ENCODE data around the gene ZNF443.
"Not testable (repeated sequence)": the region's sequence is repeated elsewhere in the genome, so short reads cannot be mapped to it uniquely, and the experiment has no call there.

The ZNF443 gene

GRCh38 chr19:12425888-12426274 lies 14.9 kb downstream of the ZNF443 start:
- Histone ChIP-seq H3K4me3 (no peak overlapping the region), H3K9ac (no peak overlapping the region), H3K27ac (peak overlapping the region in 1 of 11 experiments; percentile 42; a peak in 2 of 22 replicates), H3K4me2 (no peak overlapping the region; a peak in 1 of 22 replicates), H3K36me3 (peaks cover 52 to 91% (median 78%) of the 10 kb centered on the region in 11 experiments), H3K4me1 (peaks cover 0 to 5% (median 0%) of the 10 kb centered on the region in 10 experiments; a peak in 1 of 20 replicates), H3K9me3 (replicated peaks in 1 of 11) (peaks cover 94 to 99% (median 97%) of the 10 kb centered on the region in 11 experiments), H3K27me3 (no peaks in the 10 kb centered on the region), H4K20me1 (no peaks in the 10 kb centered on the region)
- no peak for TF ChIP-seq Cebpa-rat (IDR thresholded peaks at IDR 0.05)

- Histone ChIP-seq H3K4me3 (no peak overlapping the region), H3K9me3 (replicated peaks in 1 of 11) (peaks cover 94 to 99% (median 97%) of the 10 kb centered on the region in 11 experiments), H3K4me2 (no peak overlapping the region; a peak in 1 of 22 replicates), H4K20me1 (no peaks in the 10 kb centered on the region), H3K27ac (peak overlapping the region in 1 of 11 experiments; percentile 42; a peak in 2 of 22 replicates), H3K4me1 (peaks cover 0 to 5% (median 0%) of the 10 kb centered on the region in 10 experiments; a peak in 1 of 20 replicates), H3K27me3 (no peaks in the 10 kb centered on the region), H3K9ac (no peak overlapping the region), H3K36me3 (peaks cover 47 to 91% (median 78%) of the 10 kb centered on the region in 11 experiments)
- no peak for TF ChIP-seq Cebpa-rat (IDR thresholded peaks at IDR 0.05)
These were observed 15.5 kb downstream of the ZNF443 start for GRCh38 chr19:12425236-12425887.

DNA sequence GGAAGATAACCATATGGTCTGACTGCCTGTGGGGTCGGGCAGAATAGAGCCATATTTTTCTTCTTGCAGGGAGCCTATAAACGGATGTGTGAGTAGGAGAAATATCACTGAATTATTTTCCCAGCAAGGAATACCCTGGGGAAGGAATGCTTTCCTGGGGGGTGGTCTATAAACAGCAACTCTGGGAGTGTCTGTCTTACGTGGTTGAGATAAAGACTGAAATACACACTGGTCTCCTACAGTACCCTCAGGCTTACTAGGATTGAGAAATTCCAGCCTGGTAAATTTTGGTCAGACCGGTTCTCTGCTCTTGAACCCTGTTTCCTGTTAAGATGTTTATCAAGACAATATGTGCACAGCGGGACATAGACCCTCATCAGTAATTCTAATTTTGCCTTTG lies 23.5 kb downstream of the ZNF443 start:
- H3K4me3 ChIP-seq, H3K27ac ChIP-seq, H3K4me1 ChIP-seq, H3K9ac ChIP-seq, H4K20me1 ChIP-seq, H3K27me3 ChIP-seq, H3K4me2 ChIP-seq: not testable (repeated sequence)
- peaks cover 40 to 76% (median 56%) of the 10 kb centered on the region in 11 experiments for H3K36me3 ChIP-seq
- peaks cover 84 to 100% (median 96%) of the 10 kb centered on the region in 11 experiments for H3K9me3 ChIP-seq (replicated peaks in 1 of 11)

- TF ChIP-seq Cebpa-rat (IDR thresholded peaks at IDR 0.05): no peak
- Histone ChIP-seq H3K4me2 (peak overlapping the region in 4 of 11 experiments; percentile 12 to 48 (median 23); a peak in 5 of 22 replicates), H3K4me3 (no peak overlapping the region), H3K9me3 (replicated peaks in 1 of 11) (peaks cover 58 to 93% (median 77%) of the 10 kb centered on the region in 11 experiments), H3K4me1 (peaks cover 0 to 8% (median 0%) of the 10 kb centered on the region in 10 experiments; a peak in 6 of 20 replicates), H3K9ac (no peak overlapping the region), H3K36me3 (peaks cover 2 to 24% (median 11%) of the 10 kb centered on the region in 11 experiments; a peak in 13 of 22 replicates), H3K27me3 (no peaks in the 10 kb centered on the region), H4K20me1 (no peaks in the 10 kb centered on the region), H3K27ac (no peak overlapping the region)
These were observed 28.9 kb downstream of the ZNF443 start for GRCh38 chr19:12411893-12412292.

GRCh38 chr19:12400633-12401502 lies 40.0 kb downstream of the ZNF443 start, which contains the start of gene ZNF799:
TSS of gene ZNF799 (minus strand) at chr19:12401271. CDS start at chr19:12401070, 201 bp downstream.
- Histone ChIP-seq H3K9me3 (replicated peaks in 1 of 11) (peaks cover 37 to 55% (median 49%) of the 10 kb centered on the region in 11 experiments), H4K20me1 (peaks cover 0 to 12% (median 0%) of the 10 kb centered on the region in 11 experiments; a peak in 4 of 22 replicates), H3K9ac (peak within 1 kb of the TSS; percentile 66 to 83 (median 79)), H3K36me3 (peaks cover 0 to 8% (median 0%) of the 10 kb centered on the region in 11 experiments; a peak in 5 of 22 replicates), H3K4me3 (peak within 1 kb of the TSS; percentile 72 to 86 (median 82)), H3K27me3 (no peaks in the 10 kb centered on the region), H3K4me1 (peaks cover 8 to 17% (median 12%) of the 10 kb centered on the region in 10 experiments), H3K27ac (peak within 1 kb of the TSS; percentile 46 to 81 (median 75)), H3K4me2 (peak within 1 kb of the TSS; percentile 77 to 99 (median 93))
- TF ChIP-seq Cebpa-rat (IDR thresholded peaks at IDR 0.05): 0 out of 22 replicates have a peak, but pooled peaks of 1 of the 11 experiments have one; percentile 8

DNA sequence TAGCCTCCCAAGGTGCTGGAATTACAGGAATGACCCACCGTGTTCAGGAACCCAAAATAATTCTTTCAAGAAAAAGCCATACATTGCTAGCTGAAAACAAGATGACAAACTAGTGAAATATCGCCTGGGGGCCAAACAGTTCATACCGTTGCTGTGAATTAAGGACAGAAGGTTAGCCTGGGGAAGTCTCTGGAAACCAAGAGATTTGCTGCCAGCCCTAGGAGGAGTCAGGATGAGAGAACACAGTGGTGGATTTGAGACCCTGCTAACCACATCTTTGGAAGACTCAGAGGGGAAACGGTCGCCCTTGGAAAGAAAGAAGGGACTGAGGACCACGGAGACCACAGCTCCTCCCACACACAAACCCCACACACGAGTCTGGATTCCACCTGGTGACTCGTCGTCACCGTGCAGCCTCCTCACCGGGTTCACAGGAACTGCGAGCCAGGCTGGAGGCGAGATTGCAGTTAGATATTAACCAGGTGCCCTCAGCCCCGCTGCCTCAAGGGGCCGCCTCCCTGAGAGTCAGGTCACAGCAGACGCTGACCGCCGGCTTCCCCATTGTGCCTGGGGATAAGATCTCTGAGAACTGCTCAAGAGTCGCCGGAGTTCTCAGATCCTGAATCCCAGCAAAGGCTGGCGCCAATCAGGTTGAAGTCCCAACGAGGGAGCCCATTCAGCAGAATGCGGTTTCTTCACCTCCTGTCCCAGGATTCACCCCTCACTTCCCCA lies 40.8 kb downstream of the ZNF443 start:
- Histone ChIP-seq H3K4me3 (peak overlapping the region; percentile 72 to 86 (median 82)), H3K36me3 (peaks cover 0 to 15% (median 0%) of the 10 kb centered on the region in 11 experiments; a peak in 7 of 22 replicates), H3K9ac (peak overlapping the region; percentile 66 to 83 (median 79)), H3K9me3 (replicated peaks in 1 of 11) (peaks cover 35 to 55% (median 49%) of the 10 kb centered on the region in 11 experiments), H3K4me1 (peaks cover 8 to 17% (median 12%) of the 10 kb centered on the region in 10 experiments), H4K20me1 (peaks cover 0 to 12% (median 0%) of the 10 kb centered on the region in 11 experiments; a peak in 4 of 22 replicates), H3K4me2 (peak overlapping the region; percentile 77 to 99 (median 93)), H3K27ac (peak overlapping the region; percentile 46 to 81 (median 75); a peak in 21 of 22 replicates)
- H3K27me3 ChIP-seq: not testable (repeated sequence)

DNA sequence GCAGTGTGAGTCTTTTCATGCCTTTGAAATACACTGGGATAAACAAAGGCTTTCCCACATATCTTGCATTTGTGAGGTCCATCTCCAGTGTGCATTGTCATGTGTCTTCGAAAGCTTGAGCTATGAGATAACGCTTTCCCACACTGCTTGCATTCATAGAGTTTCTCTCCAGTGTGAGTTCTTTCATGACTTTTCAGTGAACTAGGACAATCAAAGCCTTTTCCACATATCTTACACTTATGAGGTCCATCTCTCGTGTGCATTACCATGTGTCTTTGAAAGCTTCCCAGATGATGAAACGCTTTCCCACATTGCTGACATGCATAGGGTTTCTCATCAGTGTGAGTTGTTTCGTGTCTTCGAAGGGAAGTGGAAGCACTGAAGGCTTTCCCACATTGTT lies 49.7 kb downstream of the ZNF443 start:
- not testable (repeated sequence) for H3K4me1 ChIP-seq

GRCh38 chr19:12386365-12386764 lies 54.5 kb downstream of the ZNF443 start:
- H3K4me2 ChIP-seq, H3K9ac ChIP-seq, H3K27ac ChIP-seq, H4K20me1 ChIP-seq, H3K4me3 ChIP-seq, H3K4me1 ChIP-seq, H3K27me3 ChIP-seq: not testable (repeated sequence)
- Histone ChIP-seq H3K9me3 (replicated peaks in 1 of 11) (peaks cover 68 to 99% (median 83%) of the 10 kb centered on the region in 11 experiments), H3K36me3 (peaks cover 30 to 78% (median 55%) of the 10 kb centered on the region in 11 experiments)

More for the DNA sequence above, 49.7 kb downstream of the ZNF443 start:
- not testable (repeated sequence) for H3K9ac ChIP-seq, H3K27ac ChIP-seq, H3K4me2 ChIP-seq, H3K27me3 ChIP-seq, H4K20me1 ChIP-seq
- Histone ChIP-seq H3K4me3 (peak overlapping the region in 4 of 10 experiments; percentile 18 to 33 (median 22); a peak in 5 of 20 replicates), H3K9me3 (replicated peaks in 1 of 11) (peaks cover 65 to 94% (median 79%) of the 10 kb centered on the region in 11 experiments), H3K36me3 (peaks cover 44 to 79% (median 57%) of the 10 kb centered on the region in 11 experiments)
